ENCODE data around the gene GNB1.

The GNB1 gene

GRCh38 chr1:1907098-1907736 lies 16.3 kb upstream of the GNB1 start:
- no peak for DNase-seq

- peak; percentile 77 for DNase-seq
Measured at GRCh38 chr1:1906185-1907097, 15.6 kb upstream of the GNB1 start.

- no peak for DNase-seq
Measured at GRCh38 chr1:1903224-1903623, 12.3 kb upstream of the GNB1 start.

GRCh38 chr1:1901641-1902294 lies 10.9 kb upstream of the GNB1 start:
- DNase-seq: no peak

- no peak for DNase-seq
Measured at GRCh38 chr1:1900883-1901640, 10.2 kb upstream of the GNB1 start.

- no peak for DNase-seq
Measured at GRCh38 chr1:1899967-1900327, 9.1 kb upstream of the GNB1 start.

- DNase-seq: no peak
Measured at GRCh38 chr1:1899266-1899966, 8.5 kb upstream of the GNB1 start.

- no peak for DNase-seq
Measured at GRCh38 chr1:1898246-1898933, 7.5 kb upstream of the GNB1 start.

- no peak for DNase-seq
Measured at GRCh38 chr1:1895456-1896336, 4.8 kb upstream of the GNB1 start.

- DNase-seq: no peak
Measured at GRCh38 chr1:1895060-1895418, 4.2 kb upstream of the GNB1 start.

GRCh38 chr1:1894354-1895059 lies 3.6 kb upstream of the GNB1 start:
- no peak for DNase-seq

- DNase-seq: no peak
Measured at GRCh38 chr1:1893997-1894353, 3.1 kb upstream of the GNB1 start.

GRCh38 chr1:1893291-1893985 lies 2.6 kb upstream of the GNB1 start:
- DNase-seq: no peak

- no peak for DNase-seq
Measured at GRCh38 chr1:1892763-1893120, 1.9 kb upstream of the GNB1 start.

GRCh38 chr1:1892079-1892762 lies 1.3 kb upstream of the GNB1 start:
- DNase-seq: no peak

- peak; percentile 72 to 81 for DNase-seq
Measured at GRCh38 chr1:1891349-1892078, 627 bp upstream of the GNB1 start.

- peak; percentile 48 to 63 for DNase-seq
Measured at GRCh38 chr1:1889847-1890505, 911 bp downstream of the GNB1 start.

All from stimulated activated CD4-positive, alpha-beta T cell treated with anti-CD3 and anti-CD28 coated beads, Interleukin-2, amount 100 ng/mL, for 24 hours (primary cell).